Measurements from ENCODE around the gene MTCL1.

MTCL1 gene

DNA sequence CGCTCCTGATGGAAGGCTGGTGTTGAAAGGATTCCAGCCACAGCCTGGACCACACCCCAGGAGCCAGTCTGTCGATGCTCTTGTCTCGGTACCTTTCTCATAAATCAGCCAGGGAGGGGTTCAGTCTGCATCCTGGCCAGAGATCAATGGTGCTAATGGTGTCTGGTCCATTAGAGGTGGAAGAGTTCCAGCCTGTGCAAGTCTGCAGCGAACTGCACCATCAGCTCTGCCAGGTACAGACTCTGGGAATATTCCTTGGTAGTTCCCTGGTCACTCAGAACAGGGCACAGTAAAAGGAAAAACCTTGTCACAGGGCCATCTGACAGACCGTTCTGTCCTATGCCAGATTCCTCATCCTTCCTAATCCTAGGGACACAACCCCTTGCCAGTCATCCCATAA, 164.3 kb downstream of the MTCL1 start:
- DNase-seq: no peak

DNA sequence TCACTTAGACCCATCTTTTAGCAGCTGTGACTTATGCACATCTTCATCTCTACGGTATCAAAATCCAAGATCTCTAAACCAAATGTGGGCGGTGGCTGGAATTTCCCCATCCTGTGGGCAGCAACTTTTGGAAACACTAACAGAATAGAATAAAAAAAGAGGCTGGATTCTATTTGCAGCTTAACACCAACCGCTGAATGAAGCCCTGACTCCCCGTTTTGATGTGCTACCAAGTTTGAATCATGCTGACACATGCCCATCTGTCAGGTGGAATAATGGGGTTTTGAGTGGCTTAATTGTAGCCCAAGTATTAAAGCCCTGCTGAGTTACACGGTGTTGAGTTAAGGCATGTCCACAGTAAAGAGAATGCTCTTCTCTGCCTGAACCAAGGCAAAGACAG, 165.2 kb downstream of the MTCL1 start:
- DNase-seq: no peak

GRCh38 chr18:8871489-8871888, 166.1 kb downstream of the MTCL1 start:
- no peak for DNase-seq

GRCh38 chr18:8874872-8875271, 169.5 kb downstream of the MTCL1 start:
- no peak for DNase-seq

DNA sequence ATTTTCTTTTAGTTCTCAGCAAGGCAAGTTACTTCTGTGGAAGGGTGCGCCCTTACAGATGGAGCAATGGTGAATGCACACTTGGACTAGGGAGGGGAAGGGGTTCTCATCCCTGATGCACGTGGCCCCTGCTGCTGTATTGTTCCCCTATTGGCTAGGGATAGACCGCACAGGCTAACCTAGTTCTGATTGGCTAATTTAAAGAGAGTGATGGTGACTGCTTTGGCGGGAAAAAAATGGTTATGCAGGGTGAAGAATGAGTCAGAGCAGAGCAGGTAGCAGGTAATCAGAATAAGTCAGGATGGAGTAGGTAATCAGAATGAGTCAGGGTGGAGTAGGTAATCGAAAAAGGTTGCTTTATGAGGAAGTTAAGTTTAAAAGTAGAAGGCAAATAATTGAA, 171.5 kb downstream of the MTCL1 start:
- DNase-seq: no peak

DNA sequence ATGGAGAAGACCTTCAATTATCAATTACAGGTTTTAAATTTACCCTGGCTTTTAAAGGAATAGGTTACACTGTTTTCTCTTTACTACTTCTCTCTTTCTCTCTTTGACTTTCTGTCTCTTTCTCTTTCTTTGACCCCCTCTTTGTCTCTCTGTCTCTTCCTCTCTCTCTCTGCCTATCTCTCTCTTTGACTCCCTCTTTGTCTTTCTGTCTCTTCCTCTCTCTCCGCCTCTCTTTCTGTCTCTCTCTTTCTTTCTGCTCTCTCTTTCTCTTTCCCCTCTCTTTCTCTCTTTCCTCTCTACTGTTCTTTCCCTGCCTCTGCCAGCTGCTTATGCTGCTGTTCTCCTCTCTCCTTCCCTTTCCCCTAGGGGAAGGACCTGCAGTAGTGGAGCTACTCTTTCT, 175.7 kb downstream of the MTCL1 start:
- DNase-seq: no peak

Data from fibroblast of skin of scalp (primary cell).